ENCODE data around the gene DHCR7. TPM values are rescaled to one million over a fixed set of nuclear protein-coding genes. Genes with fewer than 3 reads are reported as not detected.
A peak's percentile ranks its signal among the peaks of the same experiment; 100 is the strongest.

DHCR7 gene
- total RNA-seq, 1 experiment from 2014 or later = 371 TPM

DNA sequence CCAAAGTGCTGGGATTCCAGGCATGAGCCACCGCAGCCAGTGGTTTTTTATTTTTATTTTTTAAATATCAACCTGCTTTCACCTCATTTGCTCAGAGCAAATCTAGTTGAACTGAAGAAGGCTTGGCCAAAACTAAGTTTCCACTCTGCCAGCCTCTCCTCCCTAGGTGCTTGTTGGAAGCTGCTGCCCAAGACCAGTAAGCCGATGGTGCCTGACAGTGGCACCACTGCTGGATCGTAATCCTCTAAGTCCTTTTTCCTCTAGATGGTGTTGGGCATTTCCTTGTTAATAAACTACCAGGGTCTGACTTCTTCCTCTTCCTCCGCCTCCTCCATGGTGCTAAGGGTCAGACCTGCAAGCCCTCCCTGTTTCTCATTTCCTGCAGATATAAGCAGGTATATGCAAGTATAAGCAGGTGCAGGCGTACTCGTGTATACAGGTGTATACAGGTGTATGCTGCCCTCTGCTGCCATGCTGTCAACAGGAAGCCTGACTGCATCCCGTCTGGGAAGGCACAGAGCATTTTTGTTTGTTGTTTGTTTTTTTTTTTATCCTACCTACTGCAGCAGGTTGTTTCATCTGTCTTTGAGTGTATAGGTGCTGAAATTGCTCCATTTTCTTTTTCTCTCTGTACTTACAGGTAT, 6.4 kb upstream of the DHCR7 start:
- TF ChIP-seq, protein P1, sequence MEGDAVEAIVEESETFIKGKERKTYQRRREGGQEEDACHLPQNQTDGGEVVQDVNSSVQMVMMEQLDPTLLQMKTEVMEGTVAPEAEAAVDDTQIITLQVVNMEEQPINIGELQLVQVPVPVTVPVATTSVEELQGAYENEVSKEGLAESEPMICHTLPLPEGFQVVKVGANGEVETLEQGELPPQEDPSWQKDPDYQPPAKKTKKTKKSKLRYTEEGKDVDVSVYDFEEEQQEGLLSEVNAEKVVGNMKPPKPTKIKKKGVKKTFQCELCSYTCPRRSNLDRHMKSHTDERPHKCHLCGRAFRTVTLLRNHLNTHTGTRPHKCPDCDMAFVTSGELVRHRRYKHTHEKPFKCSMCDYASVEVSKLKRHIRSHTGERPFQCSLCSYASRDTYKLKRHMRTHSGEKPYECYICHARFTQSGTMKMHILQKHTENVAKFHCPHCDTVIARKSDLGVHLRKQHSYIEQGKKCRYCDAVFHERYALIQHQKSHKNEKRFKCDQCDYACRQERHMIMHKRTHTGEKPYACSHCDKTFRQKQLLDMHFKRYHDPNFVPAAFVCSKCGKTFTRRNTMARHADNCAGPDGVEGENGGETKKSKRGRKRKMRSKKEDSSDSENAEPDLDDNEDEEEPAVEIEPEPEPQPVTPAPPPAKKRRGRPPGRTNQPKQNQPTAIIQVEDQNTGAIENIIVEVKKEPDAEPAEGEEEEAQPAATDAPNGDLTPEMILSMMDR (IDR thresholded peaks at IDR 0.05; ENCODE audit: insufficient read depth in 1 of 2, low read depth in 1 of 2, low read length in 1 of 2, severe bottlenecking in 1 of 2, unreplicated experiment in 1 of 2) = peak; percentile 26 to 34
- Mint-ChIP-seq H3K36me3 (ENCODE audit: insufficient read depth, unreplicated experiment) (peaks cover 62% of the 10 kb centered on the region), H3K4me3 (ENCODE audit: unreplicated experiment) (peak overlapping the region; percentile 56), H3K27ac (ENCODE audit: unreplicated experiment) (no peak overlapping the region), H3K27me3 (ENCODE audit: insufficient read depth, unreplicated experiment) (no peaks in the 10 kb centered on the region), H3K9me3 (ENCODE audit: unreplicated experiment) (no peaks in the 10 kb centered on the region), H3K4me1 (ENCODE audit: low read depth, unreplicated experiment) (peaks cover 22% of the 10 kb centered on the region)
- no peaks in the 10 kb centered on the region for H3K9me3 ChIP-seq
- no peak overlapping the region for H3K4me3 ChIP-seq (ENCODE audit: low read depth, low read length)
- peaks cover 11% of the 10 kb centered on the region for H3K36me3 ChIP-seq (ENCODE audit: control insufficient read depth, insufficient read depth, low read length)
- POLR2A ChIA-PET = no interaction called here
- CTCF ChIA-PET = no interaction called here
- intact Hi-C loops (cut with micrococcal nuclease; ENCODE audit: unreplicated experiment) = loop anchor here (5.0 kb wide), 1 partner anchor 202 kb away; the partner anchor contains the start of gene SHANK2
- BruUV-seq (replicated peaks) = no TSS peak
- H3K27me3 ChIP-seq (replicated peaks; ENCODE audit: control insufficient read depth, insufficient read depth, low read length) = no peaks in the 10 kb centered on the region
- H3K4me1 ChIP-seq = peaks cover 19% of the 10 kb centered on the region
- peak in 1 of 2 experiments; percentile 56 for DNase-seq

DNA sequence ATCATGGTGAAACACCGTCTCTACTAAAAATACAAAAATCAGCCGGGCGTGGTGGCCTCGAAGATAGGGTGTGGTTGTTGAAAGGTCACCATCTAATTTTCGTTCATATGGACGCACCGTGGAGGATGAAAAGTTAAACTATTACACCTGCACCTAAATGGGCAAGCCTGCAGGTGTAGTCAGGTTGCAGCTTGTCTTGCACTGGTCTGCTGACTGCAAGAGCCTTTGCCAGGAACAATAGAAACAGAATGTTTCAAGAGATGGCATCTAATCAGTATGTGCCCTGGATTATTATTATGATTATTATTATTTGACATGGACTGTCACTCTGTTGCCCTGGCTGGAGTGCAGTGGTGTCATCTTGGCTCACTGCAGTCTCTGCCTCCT, 5.7 kb upstream of the DHCR7 start:
- H3K9me3 ChIP-seq = no peaks in the 10 kb centered on the region
- H3K36me3 Mint-ChIP-seq (ENCODE audit: insufficient read depth, unreplicated experiment) = peaks cover 62% of the 10 kb centered on the region
- H3K4me1 ChIP-seq = peaks cover 19% of the 10 kb centered on the region
- peaks cover 29% of the 10 kb centered on the region for H3K4me1 Mint-ChIP-seq (ENCODE audit: low read depth, unreplicated experiment)
- no peaks in the 10 kb centered on the region for H3K27me3 Mint-ChIP-seq (ENCODE audit: insufficient read depth, unreplicated experiment)
- ChIA-PET CTCF (interaction anchor here (0.5 kb wide), 1 partner anchor 28 kb away, joined by 3 read pairs; no protein-coding TSS in a partner anchor), POLR2A (interaction anchor here (1.6 kb wide), 1 partner anchor 10 kb away, joined by 6 read pairs; no protein-coding TSS in a partner anchor)
- no peak for DNase-seq
- no peaks in the 10 kb centered on the region for H3K27me3 ChIP-seq (replicated peaks; ENCODE audit: control insufficient read depth, insufficient read depth, low read length)
- TF ChIP-seq, protein P1 (IDR thresholded peaks at IDR 0.05; ENCODE audit: insufficient read depth in 1 of 2, low read depth in 1 of 2, low read length in 1 of 2, severe bottlenecking in 1 of 2, unreplicated experiment in 1 of 2) = no peak
- intact Hi-C loops (cut with micrococcal nuclease; ENCODE audit: unreplicated experiment) = loop anchor here (1.0 to 5.0 kb wide), 4 partner anchors 16 to 202 kb away; partner anchors contain the start of gene SHANK2
- peak overlapping the region; percentile 85 for H3K4me3 Mint-ChIP-seq (ENCODE audit: unreplicated experiment)
- peaks cover 7% of the 10 kb centered on the region for H3K36me3 ChIP-seq (ENCODE audit: control insufficient read depth, insufficient read depth, low read length)
- peak overlapping the region; percentile 72 for H3K4me3 ChIP-seq (ENCODE audit: low read depth, low read length)
- BruUV-seq (replicated peaks) = no TSS peak
- peak overlapping the region; percentile 76 for H3K27ac Mint-ChIP-seq (ENCODE audit: unreplicated experiment)
- no peaks in the 10 kb centered on the region for H3K9me3 Mint-ChIP-seq (ENCODE audit: unreplicated experiment)

DNA sequence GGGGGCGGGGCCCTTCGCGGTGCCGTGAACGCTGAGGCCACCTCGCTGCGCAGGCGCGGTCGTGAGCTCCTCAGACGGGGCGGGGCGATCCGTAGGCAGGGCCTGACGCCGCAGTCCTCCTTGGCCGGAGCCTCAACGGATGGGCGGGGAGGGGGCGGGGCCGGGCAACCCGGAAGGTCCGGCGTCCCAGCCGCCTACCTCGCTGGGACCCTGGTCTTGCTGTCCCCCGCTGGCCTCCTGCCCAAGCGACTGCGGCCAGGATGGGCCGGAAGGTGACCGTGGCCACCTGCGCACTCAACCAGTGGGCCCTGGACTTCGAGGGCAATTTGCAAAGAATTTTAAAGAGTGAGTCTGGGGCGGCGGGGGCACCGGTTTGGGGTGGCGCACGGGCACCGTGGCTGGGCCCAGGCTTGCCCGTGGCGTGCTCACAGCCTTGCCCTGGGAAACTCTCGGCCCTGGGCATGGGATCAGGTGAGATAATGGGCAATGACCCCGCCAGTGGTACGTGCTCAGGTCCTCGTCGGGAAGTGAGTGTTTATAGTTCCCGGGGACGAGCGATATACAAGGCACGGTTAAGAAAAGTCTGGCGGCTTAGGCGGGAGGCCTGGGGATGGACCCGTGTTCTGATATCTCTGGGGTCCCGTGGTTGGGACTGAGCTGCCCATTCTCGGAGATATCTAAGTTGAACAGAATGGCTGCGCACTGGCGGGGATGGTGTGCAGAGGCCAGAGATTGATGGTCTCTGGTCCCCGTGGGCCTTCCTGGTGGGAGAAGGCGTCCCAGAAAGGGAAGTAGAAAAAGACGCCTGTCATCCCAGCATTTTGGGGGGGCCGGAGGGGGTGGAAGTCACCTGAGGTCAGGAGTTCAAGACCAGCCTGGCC, 5.1 kb upstream of the DHCR7 start, which contains the start of gene NADSYN1:
Gene NADSYN1, plus strand, starts transcription at position 167 of the 881 bp plus-strand sequence. Its CDS starts 94 bp downstream, at position 261.
- no peaks in the 10 kb centered on the region for H3K27me3 Mint-ChIP-seq (ENCODE audit: insufficient read depth, unreplicated experiment)
- intact Hi-C loops (cut with micrococcal nuclease; ENCODE audit: unreplicated experiment) = loop anchor here (1.0 to 5.0 kb wide), 4 partner anchors 17 to 201 kb away; partner anchors contain the start of gene SHANK2
- H3K36me3 Mint-ChIP-seq (ENCODE audit: insufficient read depth, unreplicated experiment) = peaks cover 63% of the 10 kb centered on the region
- CTCF ChIA-PET = interaction anchor here (0.5 to 1.4 kb wide), 18 partner anchors 10 to 855 kb away, joined by 3 to 19 read pairs (median 5); no protein-coding TSS in a partner anchor
- peaks cover 29% of the 10 kb centered on the region for H3K4me1 Mint-ChIP-seq (ENCODE audit: low read depth, unreplicated experiment)
- H3K4me3 Mint-ChIP-seq (ENCODE audit: unreplicated experiment) = peak within 1 kb of the TSS; percentile 85
- POLR2A ChIA-PET = interaction anchor here (0.6 to 1.6 kb wide), 26 partner anchors 10 to 1192 kb away, joined by 3 to 13 read pairs (median 5); partner anchors contain the start of genes ANAPC15, RNF121, SHANK2 and XNDC1N
- H3K9me3 Mint-ChIP-seq (ENCODE audit: unreplicated experiment) = no peaks in the 10 kb centered on the region
- Histone ChIP-seq H3K36me3 (ENCODE audit: control insufficient read depth, insufficient read depth, low read length) (peaks cover 4% of the 10 kb centered on the region; the same call in 1 of the 2 replicates), H3K4me3 (ENCODE audit: low read depth, low read length) (peak within 1 kb of the TSS; percentile 72), H3K9me3 (no peaks in the 10 kb centered on the region), H3K27me3 (replicated peaks; ENCODE audit: control insufficient read depth, insufficient read depth, low read length) (no peaks in the 10 kb centered on the region), H3K4me1 (peaks cover 19% of the 10 kb centered on the region)
- TF ChIP-seq, protein P1 (IDR thresholded peaks at IDR 0.05; ENCODE audit: insufficient read depth in 1 of 2, low read depth in 1 of 2, low read length in 1 of 2, severe bottlenecking in 1 of 2, unreplicated experiment in 1 of 2) = peak in 1 of 2 experiments; percentile 28
- TSS peak; percentile 10 for BruUV-seq (replicated peaks)
- DNase-seq = peak; percentile 99 to 100
- peak within 1 kb of the TSS; percentile 76 for H3K27ac Mint-ChIP-seq (ENCODE audit: unreplicated experiment)
